Stimulated activated CD8-positive, alpha-beta memory T cell treated with anti-CD3 and anti-CD28 coated beads, Interleukin-4, amount 100 ng/mL, for 48 hours (primary cell): Measurements from ENCODE around the gene NSA2.
"Not testable (repeated sequence)": the region's sequence is repeated elsewhere in the genome, so short reads cannot be mapped to it uniquely, and the experiment has no call there.

Source experiments
- DNase-seq: peaks from one replicate; pipeline ENCODE4 v3.0.0-alpha.2; 2020

NSA2 gene

DNA sequence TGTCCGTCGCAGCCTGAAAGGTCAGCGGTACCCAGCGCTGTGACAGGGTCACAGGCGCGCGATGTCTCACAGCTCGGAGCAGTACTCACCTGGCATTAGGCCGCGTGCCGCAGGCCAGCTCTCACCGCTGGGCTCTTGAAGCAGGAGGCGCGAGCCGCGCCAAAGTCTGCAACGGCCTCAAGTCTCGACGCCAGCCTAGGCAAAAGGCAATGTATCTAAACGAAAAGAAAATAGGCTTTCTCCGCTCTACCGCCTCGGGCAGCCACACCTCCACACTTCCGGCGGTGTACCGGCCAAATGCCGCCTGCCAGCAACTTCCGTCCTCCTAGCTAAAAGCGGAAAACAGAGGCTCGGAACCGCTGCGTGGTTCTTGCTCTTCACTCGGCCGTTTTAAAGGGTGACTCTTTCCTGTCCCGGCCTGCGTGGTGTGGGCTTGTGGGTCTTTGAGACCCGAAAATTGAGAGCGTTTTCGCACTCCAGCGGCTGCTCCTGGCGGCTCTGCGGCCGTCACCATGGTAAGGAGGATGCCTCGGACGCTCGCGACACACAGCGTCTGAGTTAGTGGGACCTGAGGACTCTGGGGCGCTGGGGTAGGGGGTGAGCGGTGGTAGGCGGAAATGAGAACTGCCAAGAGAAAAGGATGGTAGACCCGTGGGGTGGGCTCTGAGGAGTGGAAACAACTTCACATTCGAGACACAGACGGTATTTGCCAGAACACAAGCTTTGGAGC, at the start of gene NSA2, which contains the start of gene GFM2:
Gene NSA2, plus strand, starts transcription at position 401 of the 730 bp plus-strand sequence. Its CDS starts 112 bp downstream, at position 513.
Gene GFM2, minus strand, starts transcription at position 269 of the 730 bp plus-strand sequence. CDS start 3,375 bp downstream, outside the sequence.
- peak; percentile 94 for DNase-seq

DNA sequence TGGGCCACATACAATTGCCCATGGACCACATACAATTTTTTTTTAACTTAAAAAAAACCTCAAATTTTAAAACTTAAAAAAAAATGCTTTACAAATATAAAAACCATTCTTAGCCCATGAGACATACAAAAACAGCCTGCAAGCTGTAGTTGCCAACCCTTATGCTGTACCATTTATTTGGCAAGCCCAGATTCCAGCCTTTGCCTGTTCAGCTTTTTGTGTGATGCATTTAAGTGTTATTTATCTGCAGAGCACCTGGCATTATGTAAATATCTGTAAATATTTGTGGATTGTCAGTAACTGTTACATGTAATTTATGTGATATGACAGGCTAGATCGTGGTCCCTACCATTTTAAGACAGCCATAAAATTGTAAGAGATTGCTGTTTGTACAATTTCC, 49.5 kb upstream of the NSA2 start:
- no peak for DNase-seq

DNA sequence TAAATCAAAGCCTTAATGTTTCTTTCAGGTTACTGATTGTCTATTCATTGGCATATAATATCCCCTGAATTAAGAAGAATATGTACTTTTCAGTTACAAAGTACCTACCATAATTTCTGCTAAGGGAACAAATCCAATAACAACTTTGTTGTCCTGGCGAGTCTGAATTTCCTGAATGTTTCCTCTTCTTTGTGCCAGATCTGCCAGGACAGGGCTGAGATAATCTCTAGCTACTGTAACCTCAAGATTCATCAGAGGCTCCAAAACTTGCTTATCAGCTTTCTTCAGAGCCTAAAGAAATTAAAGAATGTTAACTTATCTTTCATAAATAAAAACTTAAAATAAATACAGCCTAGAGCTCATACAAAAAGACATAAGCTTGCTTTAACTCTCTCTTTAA, 44.8 kb upstream of the NSA2 start:
- DNase-seq, result no peak

DNA sequence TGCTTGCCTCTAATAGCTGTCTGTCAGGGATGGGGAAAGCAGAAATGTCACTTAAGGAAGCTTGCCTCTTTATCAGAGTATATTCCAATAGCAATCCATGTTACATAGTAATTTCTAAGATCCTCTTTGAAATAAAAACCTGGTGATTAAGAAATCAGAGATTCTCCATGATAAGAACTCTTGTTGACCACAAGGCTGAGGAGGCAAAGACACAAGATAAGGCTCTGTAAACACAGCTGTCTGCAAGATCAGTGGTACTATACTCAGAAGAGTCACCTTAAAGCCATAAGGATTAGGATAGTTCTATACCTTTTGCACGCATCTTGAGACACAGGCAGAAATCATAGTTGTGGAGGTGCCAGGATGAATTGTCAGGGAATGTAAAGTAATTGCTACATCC, 41.7 kb upstream of the NSA2 start:
- DNase-seq, result no peak

DNA sequence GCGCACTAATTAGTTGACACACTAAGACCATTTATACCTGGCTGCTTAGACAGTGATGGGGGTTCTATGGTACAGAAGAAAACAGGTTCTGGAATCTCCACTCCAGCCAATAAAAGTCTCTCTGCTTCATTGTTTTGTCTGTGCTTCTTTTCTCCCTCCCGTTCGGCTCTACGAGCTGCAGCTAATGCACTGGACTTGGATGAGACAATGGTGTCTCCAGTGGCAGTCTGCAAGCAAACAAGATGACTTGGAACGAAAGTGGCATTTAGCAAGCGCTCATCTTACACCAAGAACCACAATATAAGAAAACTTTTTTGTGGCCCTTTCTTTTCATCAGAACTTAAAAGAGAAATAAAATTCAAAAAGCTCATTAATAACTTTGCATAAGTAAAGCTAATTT, 30.3 kb upstream of the NSA2 start:
- no peak for DNase-seq

DNA sequence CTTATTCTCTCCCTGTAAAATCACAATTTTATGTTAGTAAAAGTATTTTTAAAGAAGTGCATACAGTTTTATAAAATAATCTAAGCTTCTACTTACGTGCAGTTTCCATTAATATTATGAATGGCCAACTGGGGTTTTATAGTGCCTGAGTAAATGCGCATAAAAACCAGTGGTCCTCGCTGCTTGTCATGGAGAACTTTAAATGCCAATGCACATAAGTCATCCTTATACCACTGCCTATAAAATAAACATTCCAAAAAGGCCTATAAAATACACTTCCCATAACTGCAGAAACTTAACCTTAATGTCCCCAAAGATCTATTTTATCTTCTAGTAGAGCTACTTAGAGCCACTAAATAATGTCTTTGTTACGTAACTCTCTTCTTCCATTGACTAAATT, 28.6 kb upstream of the NSA2 start:
- DNase-seq, result no peak

DNA sequence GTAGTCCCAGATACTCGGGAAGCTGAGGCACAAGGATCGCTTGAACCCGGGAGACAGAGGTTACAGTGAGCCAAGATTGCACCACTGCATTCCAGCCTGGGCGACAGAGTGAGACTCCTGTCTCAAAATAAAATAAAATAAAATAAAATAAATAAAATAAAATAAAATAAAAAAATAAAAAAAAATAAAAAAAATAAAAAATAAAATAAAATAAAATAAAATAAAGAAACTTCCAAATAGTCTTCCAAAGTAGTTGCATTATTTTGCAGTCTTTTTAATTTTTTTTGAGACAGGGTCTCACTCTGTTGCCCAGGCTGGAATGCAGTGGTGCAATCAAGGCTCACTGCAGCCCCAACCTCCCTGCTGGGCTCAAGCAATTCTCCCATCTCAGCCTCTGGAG, 18.3 kb upstream of the NSA2 start:
- DNase-seq, result not testable (repeated sequence)

DNA sequence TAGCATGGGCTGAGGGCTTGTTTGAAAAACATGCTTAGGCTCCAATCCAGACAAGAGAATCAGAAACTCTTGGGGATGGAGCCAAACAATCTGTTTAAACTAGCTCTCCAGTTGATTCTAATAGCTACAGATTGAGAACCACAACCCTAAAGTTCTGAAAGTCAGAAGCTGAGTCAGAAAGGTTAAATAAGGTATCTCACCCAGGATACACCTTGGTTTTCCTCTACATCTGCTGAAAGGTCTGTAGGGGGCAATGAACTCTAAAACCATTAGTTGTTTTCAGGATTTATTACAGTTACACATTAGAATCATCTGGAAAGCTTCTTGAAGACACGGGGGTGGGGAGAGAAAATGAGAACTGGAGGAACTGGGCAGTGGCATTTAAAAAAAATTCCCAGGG, 5.8 kb upstream of the NSA2 start:
- DNase-seq, result no peak

DNA sequence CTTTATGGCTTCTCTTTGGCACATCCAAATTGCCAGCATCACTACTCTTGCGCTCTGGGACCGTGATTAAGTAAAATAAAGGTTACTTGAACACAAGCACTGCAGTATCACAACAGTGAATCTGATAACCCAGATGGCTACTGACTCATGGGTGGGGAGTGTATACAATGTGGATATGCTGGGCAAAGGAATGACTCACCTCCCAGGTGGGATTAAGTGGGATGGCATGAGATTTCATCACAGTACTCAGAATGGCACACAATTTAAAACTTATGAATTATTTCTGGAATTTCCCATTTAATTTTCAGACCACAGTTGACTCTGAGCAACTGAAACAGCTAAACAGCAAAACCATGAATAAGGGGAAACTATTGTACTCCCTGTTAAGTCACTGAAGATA, 4.5 kb upstream of the NSA2 start:
- peak; percentile 32 for DNase-seq

DNA sequence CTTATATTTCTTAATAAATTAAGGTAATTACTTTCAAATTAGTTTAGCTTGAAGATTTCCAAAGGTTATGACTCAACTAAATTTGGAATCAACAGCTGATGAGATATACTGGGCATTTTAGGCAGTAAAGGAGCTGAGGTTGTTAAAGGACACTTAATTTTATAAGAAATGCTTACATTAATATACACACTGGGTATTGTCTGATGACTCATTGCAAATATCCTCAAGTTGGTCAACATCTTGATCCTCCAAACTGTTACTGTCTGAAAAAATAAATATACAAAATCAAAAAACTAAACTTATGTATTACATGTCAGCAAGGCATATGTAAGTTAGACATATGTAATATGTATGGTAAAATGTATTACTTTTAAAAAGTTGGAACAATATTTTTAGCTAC, 3.5 kb upstream of the NSA2 start:
- DNase-seq, result no peak

DNA sequence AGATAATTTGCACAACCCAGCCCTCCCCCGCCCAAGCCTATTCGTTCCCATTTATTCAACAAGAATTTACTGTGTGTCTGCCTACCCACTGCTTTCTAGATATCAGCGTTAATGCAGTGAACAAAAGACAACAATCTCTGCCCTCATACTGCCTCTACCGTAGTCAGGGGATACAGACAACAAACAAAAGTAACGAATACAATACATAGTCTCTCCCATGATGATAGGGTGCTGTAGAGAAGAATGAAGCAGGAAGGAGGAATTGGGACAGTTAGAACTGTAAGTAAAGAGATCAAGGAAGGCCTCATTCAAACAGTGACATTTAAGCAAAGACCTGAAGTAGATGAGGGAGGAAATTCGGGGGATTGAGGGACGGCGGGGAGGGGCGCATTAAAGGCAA, 1.8 kb upstream of the NSA2 start:
- DNase-seq, result no peak

DNA sequence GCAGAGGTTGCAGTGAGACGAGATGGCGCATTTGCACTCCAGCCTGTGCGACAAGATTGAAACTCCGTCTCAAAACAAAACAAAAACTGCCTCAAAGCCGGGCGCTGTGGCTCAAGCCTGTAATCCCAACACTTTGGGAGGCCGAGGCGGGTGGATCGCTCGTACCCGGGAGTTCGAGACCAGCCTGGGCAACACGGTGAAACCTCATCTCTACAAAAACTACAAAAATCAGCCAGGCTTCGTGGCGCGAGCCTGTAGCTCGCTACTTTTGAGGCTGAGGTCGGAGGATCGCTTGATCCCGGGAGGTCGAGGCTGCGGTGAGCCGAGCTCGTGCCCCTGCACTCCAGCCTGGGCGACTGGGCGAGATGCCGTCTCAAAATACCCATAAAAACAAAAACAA, 1.1 kb upstream of the NSA2 start:
- no peak for DNase-seq

DNA sequence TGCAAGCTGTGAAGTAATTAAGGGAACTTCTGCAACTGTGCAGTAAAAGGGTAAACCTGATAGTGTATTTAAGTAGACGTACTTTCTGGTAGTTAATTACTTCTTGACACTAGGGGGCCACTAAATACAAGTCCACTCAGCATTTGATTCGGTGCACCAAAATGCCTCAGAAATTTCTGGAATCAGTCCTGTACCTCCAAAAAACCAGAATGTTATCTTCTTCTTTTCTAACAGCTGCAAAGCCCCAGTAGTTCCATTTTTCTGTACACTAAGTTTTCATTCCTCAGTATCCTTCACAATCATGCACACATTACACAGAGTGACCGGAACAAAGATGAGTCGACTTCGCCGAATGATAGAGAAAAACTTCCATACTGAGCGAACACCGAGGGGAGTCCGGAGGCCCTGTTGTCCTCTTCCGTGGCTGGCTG, 616 bp upstream of the NSA2 start:
- no peak for DNase-seq

DNA sequence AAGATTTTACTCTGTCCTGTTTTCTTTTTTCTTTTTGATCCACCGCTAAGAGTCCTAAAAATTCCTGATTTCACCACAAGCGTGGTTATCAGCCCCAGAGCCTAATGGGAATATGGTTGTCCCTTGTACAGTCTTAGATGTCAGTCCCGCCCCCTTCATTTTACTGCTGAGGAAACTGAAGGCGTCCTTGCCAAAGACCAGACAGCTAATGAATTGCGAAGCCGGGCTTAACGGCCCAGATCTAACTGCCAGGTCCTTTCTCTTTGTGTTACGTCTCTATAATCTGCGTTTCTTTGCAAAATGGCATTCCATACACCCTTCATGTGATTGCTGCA, 497 bp downstream of the NSA2 start:
- DNase-seq, result peak; percentile 30

DNA sequence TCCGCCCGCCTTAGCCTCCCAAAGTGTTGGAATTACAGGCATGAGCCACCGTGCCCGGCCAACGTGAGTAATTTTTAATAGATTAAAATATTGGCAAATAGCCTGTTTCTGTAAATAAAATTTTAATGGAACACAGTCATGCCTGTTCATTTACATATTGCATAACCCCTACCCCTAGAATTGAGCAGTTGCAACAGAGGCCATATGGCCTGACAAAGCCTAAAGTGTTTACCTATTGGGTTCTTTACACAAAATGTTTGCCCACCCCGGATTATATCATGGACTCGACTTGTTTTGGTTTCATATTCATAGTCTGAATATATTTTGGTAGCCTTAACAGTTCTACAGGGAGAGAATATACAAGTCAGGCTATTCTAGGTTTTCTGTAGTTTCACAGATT, 5.3 kb downstream of the NSA2 start:
- no peak for DNase-seq

DNA sequence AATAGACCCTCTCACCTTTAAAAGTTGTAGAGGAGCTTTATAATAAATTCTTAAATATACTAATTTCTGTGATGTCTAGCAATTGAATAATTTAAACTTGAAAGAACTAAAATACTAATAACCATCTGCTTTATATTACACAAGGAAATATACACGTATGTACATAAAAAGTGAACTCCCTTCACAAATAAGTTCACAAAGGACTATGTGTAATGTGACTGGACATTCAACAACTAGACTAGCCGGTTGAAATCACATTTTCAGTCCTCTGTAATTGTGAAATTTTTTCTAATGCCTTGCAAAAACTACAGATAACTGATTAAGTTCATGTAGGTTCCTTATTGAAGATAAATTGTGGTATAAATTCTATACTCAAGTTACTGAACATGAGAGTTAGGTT, 11.6 kb downstream of the NSA2 start:
- no peak for DNase-seq

DNA sequence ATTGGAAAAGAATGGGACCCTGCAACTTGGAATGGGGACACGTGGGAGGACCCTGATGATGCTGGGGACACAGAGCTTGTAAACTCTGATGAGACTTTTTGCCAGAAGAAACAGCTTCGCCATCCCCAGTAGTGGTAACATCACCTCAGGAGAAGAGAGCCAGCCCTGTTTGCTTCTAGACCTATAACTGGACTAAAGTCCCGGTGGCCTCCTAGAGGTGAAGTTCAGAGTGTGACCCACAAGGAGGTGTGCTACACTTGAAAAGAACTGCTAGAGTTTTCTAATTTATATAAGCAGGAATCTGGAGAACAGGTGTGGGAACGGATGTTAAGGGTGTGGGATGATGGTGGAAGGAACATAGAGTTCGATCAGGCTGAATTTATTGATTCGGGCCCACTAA, 19.8 kb downstream of the NSA2 start:
- no peak for DNase-seq

DNA sequence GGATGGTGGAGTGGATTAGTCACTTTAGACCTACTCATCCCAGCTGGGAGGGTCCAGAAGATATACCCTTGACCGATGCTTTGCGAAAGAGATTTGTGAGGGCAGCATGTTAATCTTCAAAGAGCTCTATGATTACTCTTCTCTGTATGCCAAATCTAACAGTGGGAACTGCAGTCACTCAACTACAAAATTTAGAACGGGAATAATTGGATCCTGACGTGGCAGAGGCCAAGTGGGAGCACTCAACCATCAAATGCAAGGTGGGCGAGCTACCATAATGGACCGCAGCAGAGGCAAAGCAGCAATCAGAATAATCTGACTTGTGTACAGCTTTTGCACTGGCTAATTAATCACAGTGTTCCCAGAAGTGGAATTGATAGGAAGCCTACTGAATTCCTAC, 20.4 kb downstream of the NSA2 start:
- DNase-seq, result no peak

DNA sequence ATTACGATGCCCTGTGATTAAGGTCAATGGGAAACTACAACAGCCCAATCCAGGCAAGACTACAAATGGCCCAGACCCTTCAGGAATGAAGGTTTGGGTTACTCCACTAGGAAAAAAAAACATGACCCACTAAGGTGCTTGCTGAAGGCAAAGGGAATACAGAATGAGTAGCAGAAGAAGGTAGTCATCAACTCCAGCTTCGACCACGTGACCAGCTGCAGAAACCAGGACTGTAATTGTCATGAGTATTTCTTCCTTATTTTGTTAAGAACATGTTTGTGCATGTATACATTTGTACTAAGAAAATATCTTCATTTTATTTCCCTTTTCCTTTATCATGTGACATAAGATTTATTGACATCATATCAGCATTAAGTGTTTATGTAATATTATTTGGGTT, 24.6 kb downstream of the NSA2 start:
- not testable (repeated sequence) for DNase-seq

DNA sequence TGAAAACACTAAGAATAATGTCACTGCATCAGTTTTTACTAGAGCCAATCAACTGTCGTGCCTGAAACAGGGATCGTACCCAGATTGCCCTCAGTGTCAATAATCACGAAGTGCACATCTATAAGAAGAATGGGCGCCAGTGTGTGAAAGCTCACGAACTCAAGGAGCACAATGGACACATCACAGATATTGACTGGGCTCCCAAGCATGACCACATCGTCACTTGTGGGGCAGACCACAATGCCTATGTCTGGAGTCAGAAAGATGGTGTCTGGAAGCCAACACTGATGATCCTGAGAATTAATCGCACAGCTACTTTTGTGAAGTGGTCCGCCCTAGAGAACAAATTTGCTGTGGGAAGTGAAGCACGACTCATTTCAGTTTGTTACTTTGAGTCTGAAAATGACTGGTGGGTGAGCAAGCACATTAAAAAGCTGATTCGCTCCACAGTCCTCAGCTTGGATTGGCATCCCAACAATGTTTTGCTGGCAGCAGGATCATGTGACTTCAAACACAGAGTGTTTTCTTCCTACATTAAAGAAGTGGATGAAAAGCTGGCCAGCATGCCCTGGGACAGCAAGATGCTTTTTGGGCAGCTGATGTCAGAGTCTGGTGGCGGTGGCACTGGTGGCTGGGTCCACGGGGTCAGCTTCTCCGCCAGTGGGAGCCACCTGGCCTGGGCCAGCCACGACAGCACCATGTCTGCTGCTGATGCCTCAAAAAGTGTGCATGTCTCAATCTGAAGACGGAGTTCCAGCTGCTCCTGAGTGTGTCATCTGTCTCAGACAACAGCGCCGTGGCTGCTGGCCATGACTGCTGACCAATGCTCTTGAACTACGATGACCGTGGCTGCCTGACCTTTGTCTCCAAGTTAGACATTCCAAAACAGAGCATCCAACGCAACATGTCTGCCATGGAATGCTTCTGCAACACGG, 32.2 kb downstream of the NSA2 start:
- no peak for DNase-seq

DNA sequence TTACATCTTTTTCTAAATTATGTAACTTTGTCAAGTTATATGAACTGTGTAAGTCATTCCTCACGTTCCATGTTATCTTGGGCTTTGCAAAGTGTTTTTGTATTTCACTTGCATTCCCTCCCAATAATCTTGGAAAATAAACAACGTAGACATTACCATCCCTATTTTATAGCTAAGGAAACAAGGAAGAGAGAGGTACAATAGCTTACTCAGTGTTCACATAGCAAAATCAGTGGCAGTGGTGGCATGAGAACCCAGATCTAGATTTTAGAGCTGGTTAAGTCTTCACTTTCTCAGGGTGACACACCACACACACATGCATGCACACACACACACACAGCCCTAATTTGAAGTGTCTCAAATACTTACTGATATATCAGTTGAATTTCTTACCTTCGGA, 34.1 kb downstream of the NSA2 start:
- DNase-seq, result no peak

DNA sequence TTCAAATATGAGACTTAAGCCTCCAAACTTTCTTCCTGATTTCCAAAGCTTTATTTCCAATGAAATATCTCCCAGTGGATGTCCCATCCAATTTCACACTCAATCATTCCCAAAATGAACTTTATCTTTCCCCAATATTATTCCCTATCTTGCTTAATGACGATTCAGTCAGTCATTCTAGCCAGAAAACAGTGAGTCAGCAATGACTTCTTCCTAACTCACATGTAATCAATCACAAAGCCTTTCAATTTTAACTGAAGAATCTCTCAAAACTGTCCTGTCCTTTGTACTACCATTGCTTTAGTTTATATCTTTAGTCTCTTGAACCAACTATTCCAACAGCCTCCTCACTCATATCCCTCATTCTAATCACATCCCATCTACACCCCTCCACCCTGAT, 34.9 kb downstream of the NSA2 start:
- no peak for DNase-seq

DNA sequence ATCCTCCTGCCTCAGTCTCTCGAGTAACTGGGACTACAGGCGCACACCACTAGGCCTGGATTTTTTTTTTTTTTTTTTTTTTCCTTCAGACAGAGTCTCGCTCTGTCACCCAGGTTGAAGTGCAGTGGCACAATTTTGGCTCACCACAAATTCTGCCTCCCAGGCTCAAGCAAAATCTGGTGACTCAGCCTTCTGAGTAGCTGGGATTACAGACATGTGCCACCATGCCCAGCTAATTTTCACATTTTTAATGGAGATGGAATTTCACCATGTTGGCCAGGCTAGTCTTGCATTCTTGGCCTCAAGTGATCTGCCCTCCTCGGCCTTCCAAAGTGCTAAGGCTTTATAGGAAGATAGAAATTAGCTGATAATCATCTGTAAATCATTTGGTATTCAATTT, 43.9 kb downstream of the NSA2 start:
- no peak for DNase-seq

DNA sequence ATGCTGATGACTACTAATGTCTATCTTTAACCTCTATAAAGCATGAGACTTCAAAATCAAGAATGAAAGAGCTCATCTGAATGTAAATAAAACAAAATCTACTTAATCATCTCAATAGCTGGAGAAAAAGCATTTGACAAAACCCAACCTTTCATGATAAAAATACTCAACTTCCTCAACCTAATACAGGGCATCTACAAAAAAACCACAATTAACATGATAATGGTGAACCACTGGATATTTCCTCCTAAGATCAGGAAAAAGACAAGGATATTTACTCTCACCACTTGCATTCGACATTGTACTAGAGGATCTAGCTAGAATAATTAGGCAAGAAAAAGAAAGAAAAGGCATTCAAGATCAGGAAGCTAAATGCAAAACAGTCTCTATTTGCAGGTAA, 49.8 kb downstream of the NSA2 start:
- DNase-seq, result no peak
